Measurements from ENCODE around the gene PCDHGA10. TPM values are rescaled to one million over a fixed set of nuclear protein-coding genes. Genes with fewer than 3 reads are reported as not detected.
"Not testable (repeated sequence)": the region's sequence is repeated elsewhere in the genome, so short reads cannot be mapped to it uniquely, and the experiment has no call there.

PCDHGA10 gene
- total RNA-seq, 2 experiments from 2014 or later, result not detected

DNA sequence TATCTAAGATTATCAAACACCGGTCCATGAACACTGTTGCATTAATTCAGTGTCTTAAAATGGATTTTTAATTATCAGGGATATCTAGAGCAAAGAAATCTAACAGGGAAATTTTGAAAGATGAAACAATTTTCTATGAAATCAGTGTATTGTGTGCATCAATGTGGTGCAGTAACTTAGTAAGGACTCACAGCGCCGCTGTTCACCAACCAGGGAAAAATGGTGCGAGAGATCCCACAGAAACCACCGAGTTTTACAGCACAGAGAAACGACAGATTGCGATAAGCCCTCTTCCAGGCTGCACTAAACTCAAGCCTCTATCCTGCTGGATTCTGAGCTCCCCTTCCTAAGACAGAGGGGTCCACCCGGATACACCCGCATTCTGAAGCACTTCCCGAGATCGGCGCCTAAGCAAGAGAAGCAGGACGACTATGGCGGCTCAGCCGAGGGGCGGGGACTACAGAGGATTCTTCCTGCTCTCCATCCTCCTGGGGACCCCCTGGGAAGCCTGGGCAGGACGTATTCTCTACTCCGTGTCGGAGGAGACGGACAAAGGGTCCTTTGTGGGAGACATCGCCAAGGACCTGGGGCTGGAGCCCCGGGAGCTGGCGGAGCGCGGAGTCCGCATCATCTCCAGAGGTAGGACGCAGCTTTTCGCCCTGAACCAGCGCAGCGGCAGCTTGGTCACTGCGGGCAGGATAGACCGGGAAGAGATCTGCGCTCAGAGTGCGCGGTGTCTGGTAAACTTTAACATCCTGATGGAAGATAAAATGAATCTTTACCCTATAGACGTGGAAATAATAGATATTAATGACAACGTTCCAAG lies 30.1 kb upstream of the PCDHGA10 start, which contains the start of gene PCDHGA7:
PCDHGA7 (plus strand) TSS at position 274 of the 826 bp plus-strand sequence; CDS start at position 432, 158 bp downstream.
- DNase-seq (no peak), ATAC-seq (no peak)
- H3K36me3 Mint-ChIP-seq (ENCODE audit: low read depth), result peaks cover 2% of the 10 kb centered on the region
- H3K27me3 Mint-ChIP-seq (ENCODE audit: low read depth), result peaks cover 35% of the 10 kb centered on the region
- no peak within 1 kb of the TSS for H3K27ac Mint-ChIP-seq
- POLR2A ChIA-PET, result no interaction called here
- H3K4me3 Mint-ChIP-seq, result peak within 1 kb of the TSS; percentile 36
- CTCF ChIA-PET, result interaction anchor here (1.5 to 1.7 kb wide), 2 partner anchors 8 to 13 kb away, joined by 4 to 5 read pairs; partner anchors contain the start of genes PCDHGA6 and PCDHGB3
- H3K4me1 Mint-ChIP-seq (ENCODE audit: low read depth), result no peaks in the 10 kb centered on the region
- peaks cover 20% of the 10 kb centered on the region for H3K9me3 Mint-ChIP-seq (ENCODE audit: insufficient read depth)

DNA sequence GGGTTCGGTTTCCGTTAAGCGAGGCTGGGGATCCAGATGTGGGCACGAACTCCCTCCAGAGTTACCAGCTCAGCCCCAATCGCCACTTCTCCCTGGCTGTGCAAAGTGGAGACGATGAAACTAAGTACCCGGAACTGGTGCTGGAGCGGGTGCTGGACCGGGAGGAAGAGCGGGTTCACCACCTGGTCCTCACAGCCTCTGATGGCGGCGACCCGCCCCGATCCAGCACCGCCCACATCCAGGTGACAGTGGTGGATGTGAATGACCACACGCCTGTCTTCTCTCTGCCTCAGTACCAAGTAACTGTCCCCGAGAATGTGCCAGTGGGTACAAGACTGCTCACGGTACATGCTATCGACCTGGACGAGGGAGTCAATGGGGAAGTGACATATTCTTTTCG lies 29.4 kb upstream of the PCDHGA10 start:
- Mint-ChIP-seq H3K4me1 (ENCODE audit: low read depth) (no peaks in the 10 kb centered on the region), H3K27me3 (ENCODE audit: low read depth) (peaks cover 37% of the 10 kb centered on the region), H3K9me3 (ENCODE audit: insufficient read depth) (peaks cover 21% of the 10 kb centered on the region), H3K36me3 (ENCODE audit: low read depth) (peaks cover 2% of the 10 kb centered on the region), H3K27ac (no peak overlapping the region), H3K4me3 (no peak overlapping the region)
- ATAC-seq, result no peak
- ChIA-PET POLR2A (no interaction called here), CTCF (interaction anchor here (1.5 to 1.7 kb wide), 2 partner anchors 9 to 13 kb away, joined by 4 to 5 read pairs; partner anchors contain the start of genes PCDHGA6 and PCDHGB3)
- DNase-seq, result no peak

GRCh38 chr5:141384471-141385267 lies 28.1 kb upstream of the PCDHGA10 start:
- ATAC-seq, result no peak
- no peak for DNase-seq
- ChIA-PET CTCF (interaction anchor here (1.1 kb wide), 1 partner anchor 15 kb away, joined by 3 read pairs; the partner anchor contains the start of gene PCDHGB3), POLR2A (no interaction called here)
- no peak overlapping the region for H3K4me3 Mint-ChIP-seq
- peaks cover 33% of the 10 kb centered on the region for H3K9me3 Mint-ChIP-seq (ENCODE audit: insufficient read depth)
- no peak overlapping the region for H3K27ac Mint-ChIP-seq
- peaks cover 40% of the 10 kb centered on the region for H3K27me3 Mint-ChIP-seq (ENCODE audit: low read depth)
- no peaks in the 10 kb centered on the region for H3K4me1 Mint-ChIP-seq (ENCODE audit: low read depth)
- peaks cover 2% of the 10 kb centered on the region for H3K36me3 Mint-ChIP-seq (ENCODE audit: low read depth)

DNA sequence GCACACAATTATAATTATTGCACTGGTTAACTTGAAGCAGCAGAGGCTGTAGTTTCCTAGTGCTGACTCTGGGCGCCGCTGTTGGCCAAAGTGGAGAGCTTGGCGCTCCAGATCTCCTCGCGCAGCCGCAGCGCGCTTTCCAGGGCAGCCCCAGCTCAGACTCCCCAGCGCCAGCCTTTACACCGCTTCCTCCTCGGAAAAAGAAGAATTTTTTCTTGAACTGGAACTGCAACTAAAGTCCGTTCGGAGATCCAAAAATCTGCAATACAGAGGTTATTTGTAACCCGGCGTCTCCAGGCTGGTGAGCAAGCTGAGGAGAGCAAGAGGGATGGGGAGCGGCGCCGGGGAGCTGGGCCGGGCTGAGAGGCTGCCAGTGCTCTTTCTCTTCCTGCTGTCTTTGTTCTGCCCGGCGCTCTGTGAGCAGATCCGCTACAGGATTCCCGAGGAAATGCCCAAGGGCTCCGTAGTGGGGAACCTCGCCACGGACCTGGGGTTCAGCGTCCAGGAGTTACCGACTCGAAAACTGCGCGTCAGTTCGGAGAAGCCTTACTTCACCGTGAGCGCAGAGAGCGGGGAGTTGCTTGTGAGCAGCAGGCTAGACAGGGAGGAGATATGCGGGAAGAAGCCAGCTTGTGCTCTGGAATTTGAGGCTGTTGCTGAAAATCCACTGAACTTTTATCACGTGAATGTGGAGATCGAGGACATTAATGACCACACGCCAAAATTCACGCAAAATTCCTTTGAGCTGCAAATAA lies 25.1 kb upstream of the PCDHGA10 start, which contains the start of gene PCDHGB4:
PCDHGB4 (plus strand) TSS at position 142 of the 755 bp plus-strand sequence; CDS start at position 329, 187 bp downstream.
- CTCF ChIA-PET, result interaction anchor here (2.5 kb wide), 1 partner anchor 26 kb away, joined by 9 read pairs; the partner anchor contains the start of gene PCDHGA10
- not testable (repeated sequence) for H3K36me3 Mint-ChIP-seq (ENCODE audit: low read depth); H3K4me1 Mint-ChIP-seq (ENCODE audit: low read depth)

GRCh38 chr5:141388661-141389060 lies 24.1 kb upstream of the PCDHGA10 start:
- no peak for DNase-seq
- peaks cover 32% of the 10 kb centered on the region for H3K27me3 Mint-ChIP-seq (ENCODE audit: low read depth)
- peaks cover 5% of the 10 kb centered on the region for H3K36me3 Mint-ChIP-seq (ENCODE audit: low read depth)
- ChIA-PET CTCF (interaction anchor here (0.8 to 2.5 kb wide), 2 partner anchors 25 to 125 kb away, joined by 3 to 9 read pairs; partner anchors contain the start of gene PCDHGA10), POLR2A (no interaction called here)
- no peaks in the 10 kb centered on the region for H3K4me1 Mint-ChIP-seq (ENCODE audit: low read depth)
- ATAC-seq, result no peak
- peaks cover 32% of the 10 kb centered on the region for H3K9me3 Mint-ChIP-seq (ENCODE audit: insufficient read depth)
- H3K27ac Mint-ChIP-seq, result no peak overlapping the region
- H3K4me3 Mint-ChIP-seq, result peak overlapping the region; percentile 0

More for the DNA sequence above, 25.1 kb upstream of the PCDHGA10 start, which contains the start of gene PCDHGB4:
- H3K27ac Mint-ChIP-seq, POLR2A ChIA-PET: not testable (repeated sequence)
- Mint-ChIP-seq H3K27me3 (ENCODE audit: low read depth) (peaks cover 38% of the 10 kb centered on the region), H3K4me3 (peak within 1 kb of the TSS; percentile 0), H3K9me3 (ENCODE audit: insufficient read depth) (peaks cover 34% of the 10 kb centered on the region)
- ATAC-seq (peak; percentile 44), DNase-seq (peak; percentile 34)

- ATAC-seq, result no peak
- DNase-seq, result no peak
- peaks cover 30% of the 10 kb centered on the region for H3K27me3 Mint-ChIP-seq (ENCODE audit: low read depth)
- ChIA-PET CTCF (interaction anchor here (0.8 to 2.5 kb wide), 2 partner anchors 24 to 124 kb away, joined by 3 to 9 read pairs; partner anchors contain the start of gene PCDHGA10), POLR2A (no interaction called here)
- no peaks in the 10 kb centered on the region for H3K4me1 Mint-ChIP-seq (ENCODE audit: low read depth)
- H3K36me3 Mint-ChIP-seq (ENCODE audit: low read depth), result peaks cover 6% of the 10 kb centered on the region
- H3K4me3 Mint-ChIP-seq, result no peak overlapping the region
- H3K27ac Mint-ChIP-seq, result no peak overlapping the region
- H3K9me3 Mint-ChIP-seq (ENCODE audit: insufficient read depth), result peaks cover 34% of the 10 kb centered on the region
These were observed 23.4 kb upstream of the PCDHGA10 start for GRCh38 chr5:141389153-141390042.

DNA sequence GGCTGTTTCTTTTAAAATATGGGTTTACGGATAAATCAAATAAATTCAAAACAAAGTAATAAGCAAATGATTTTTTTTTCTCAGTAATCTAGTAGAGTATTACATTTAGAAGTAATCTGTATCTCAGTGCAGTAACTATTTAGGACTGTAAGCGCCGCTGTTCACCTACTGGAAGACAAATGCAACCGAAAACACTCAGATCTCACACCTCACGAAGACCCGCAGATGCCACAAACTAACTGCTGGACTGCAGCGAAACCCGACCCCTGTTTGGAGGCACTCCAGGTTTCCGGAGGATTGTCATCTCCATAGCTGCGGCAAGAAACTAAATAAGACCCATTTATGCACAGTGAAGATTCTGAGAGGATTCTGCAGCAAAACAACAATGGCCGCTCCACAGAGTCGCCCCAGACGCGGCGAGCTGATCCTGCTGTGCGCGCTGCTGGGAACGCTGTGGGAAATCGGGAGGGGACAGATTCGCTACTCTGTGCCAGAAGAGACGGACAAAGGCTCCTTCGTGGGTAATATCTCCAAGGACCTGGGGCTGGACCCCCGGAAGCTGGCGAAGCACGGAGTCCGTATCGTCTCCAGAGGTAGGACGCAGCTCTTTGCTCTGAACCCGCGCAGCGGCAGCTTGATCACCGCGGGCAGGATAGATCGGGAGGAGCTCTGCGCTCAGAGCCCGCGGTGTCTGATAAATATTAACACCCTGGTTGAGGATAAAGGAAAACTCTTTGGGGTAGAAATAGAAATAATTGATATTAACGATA lies 20.2 kb upstream of the PCDHGA10 start, which contains the start of gene PCDHGA8:
PCDHGA8 (plus strand) TSS at position 205 of the 770 bp plus-strand sequence; CDS start at position 386, 181 bp downstream.
- no peak within 1 kb of the TSS for H3K4me3 Mint-ChIP-seq
- no peak for DNase-seq
- no peak for ATAC-seq
- no peak within 1 kb of the TSS for H3K27ac Mint-ChIP-seq
- peaks cover 39% of the 10 kb centered on the region for H3K9me3 Mint-ChIP-seq (ENCODE audit: insufficient read depth)
- ChIA-PET CTCF (interaction anchor here (1.0 to 2.2 kb wide), 5 partner anchors 21 to 120 kb away, joined by 3 to 8 read pairs (median 6); partner anchors contain the start of genes PCDHGA10, PCDHGA11, PCDHGA12 and TAF7), POLR2A (no interaction called here)
- H3K4me1 Mint-ChIP-seq (ENCODE audit: low read depth), result no peaks in the 10 kb centered on the region
- H3K36me3 Mint-ChIP-seq (ENCODE audit: low read depth), result peaks cover 9% of the 10 kb centered on the region
- peaks cover 35% of the 10 kb centered on the region for H3K27me3 Mint-ChIP-seq (ENCODE audit: low read depth)

GRCh38 chr5:141393267-141393666 lies 19.5 kb upstream of the PCDHGA10 start:
- Mint-ChIP-seq H3K36me3 (ENCODE audit: low read depth) (peaks cover 9% of the 10 kb centered on the region), H3K4me3 (no peak overlapping the region), H3K27me3 (ENCODE audit: low read depth) (peaks cover 34% of the 10 kb centered on the region), H3K27ac (no peak overlapping the region), H3K9me3 (ENCODE audit: insufficient read depth) (peaks cover 39% of the 10 kb centered on the region), H3K4me1 (ENCODE audit: low read depth) (no peaks in the 10 kb centered on the region)
- ChIA-PET POLR2A (no interaction called here), CTCF (interaction anchor here (1.0 to 2.2 kb wide), 4 partner anchors 20 to 120 kb away, joined by 3 to 8 read pairs (median 6); partner anchors contain the start of genes PCDHGA10, PCDHGA11 and PCDHGA12)
- ATAC-seq (no peak), DNase-seq (no peak)

GRCh38 chr5:141394401-141395187 lies 18.2 kb upstream of the PCDHGA10 start:
- H3K4me1 Mint-ChIP-seq (ENCODE audit: low read depth); DNase-seq; ATAC-seq; H3K27ac Mint-ChIP-seq; H3K4me3 Mint-ChIP-seq; POLR2A ChIA-PET: not testable (repeated sequence)
- H3K27me3 Mint-ChIP-seq (ENCODE audit: low read depth), result peaks cover 35% of the 10 kb centered on the region
- H3K9me3 Mint-ChIP-seq (ENCODE audit: insufficient read depth), result peaks cover 38% of the 10 kb centered on the region
- H3K36me3 Mint-ChIP-seq (ENCODE audit: low read depth), result peaks cover 15% of the 10 kb centered on the region
- CTCF ChIA-PET, result interaction anchor here (1.0 to 3.7 kb wide), 4 partner anchors 19 to 172 kb away, joined by 3 to 17 read pairs (median 4); partner anchors contain the start of gene PCDHGA10

Data from activated CD8-positive, alpha-beta T cell treated with anti-CD3 and anti-CD28 coated beads, Interleukin-2, amount 10 ng/mL, durations not matched to agents 7 days and 5 days (primary cell).